Prostate gland (tissue), 2 donors: ENCODE results near the gene PRKG1.

ENCODE experiments used
- CTCF ChIP-seq, 4 experiments: fragments of 200-600 bp in 2 of 4; fragments of 450-650 bp in 2 of 4; sonication (generic) in 2 of 4; IDR thresholded peaks; 1 replicate in 3 of 4; 2 replicates in 1 of 4; pipeline ENCODE4 v1.5.1; 2016 to 2019; ENCODE audit warnings: antibody characterized with exemption in 4 of 4, mild to moderate bottlenecking in 2 of 4, moderate library complexity in 2 of 4
- POLR2A ChIP-seq: fragments of 450-650 bp; IDR thresholded peaks from one replicate; pipeline ENCODE4 v1.6.1; 2016; ENCODE audit warnings: antibody characterized with exemption, mild to moderate bottlenecking
- POLR2AphosphoS5 ChIP-seq: sonication (generic); formaldehyde crosslinking; IDR thresholded peaks from one replicate; pipeline ENCODE4 v1.6.1; 2017; ENCODE audit warnings: antibody characterized with exemption

DNA sequence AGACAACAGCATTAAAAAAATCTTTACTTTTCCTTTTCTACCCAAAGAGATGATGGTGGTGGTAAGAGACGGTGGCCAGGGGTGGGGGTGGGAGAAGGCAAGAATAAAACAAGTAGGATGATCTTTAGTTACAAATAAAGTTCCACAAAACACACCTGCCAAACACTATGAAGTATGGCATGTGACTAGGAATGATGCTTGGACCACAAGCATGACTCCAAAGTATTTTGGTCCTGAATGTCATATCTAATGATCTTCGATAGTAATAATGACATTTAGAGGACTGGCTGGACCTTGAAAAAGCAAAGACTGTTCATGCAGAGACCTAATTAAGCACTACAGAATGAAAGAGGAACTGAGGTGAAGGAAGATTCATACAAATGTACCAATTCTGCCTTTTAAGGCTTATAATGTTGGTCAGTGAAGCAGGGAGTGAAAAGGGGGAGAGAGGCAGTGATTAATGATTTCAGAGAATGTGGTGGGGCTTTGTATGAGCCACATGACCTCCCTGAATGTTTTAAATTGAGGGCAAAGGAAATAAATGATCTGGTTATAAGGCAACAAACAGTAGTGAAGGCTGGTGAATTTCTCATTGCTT is 1210.2 kb downstream of the PRKG1 start:
- TF ChIP-seq POLR2AphosphoS5 (no peak), POLR2A (no peak), CTCF (IDR thresholded peaks at IDR 0.05) (no peak)
